Measurements from ENCODE around the gene KRTAP4-3.

DNA sequence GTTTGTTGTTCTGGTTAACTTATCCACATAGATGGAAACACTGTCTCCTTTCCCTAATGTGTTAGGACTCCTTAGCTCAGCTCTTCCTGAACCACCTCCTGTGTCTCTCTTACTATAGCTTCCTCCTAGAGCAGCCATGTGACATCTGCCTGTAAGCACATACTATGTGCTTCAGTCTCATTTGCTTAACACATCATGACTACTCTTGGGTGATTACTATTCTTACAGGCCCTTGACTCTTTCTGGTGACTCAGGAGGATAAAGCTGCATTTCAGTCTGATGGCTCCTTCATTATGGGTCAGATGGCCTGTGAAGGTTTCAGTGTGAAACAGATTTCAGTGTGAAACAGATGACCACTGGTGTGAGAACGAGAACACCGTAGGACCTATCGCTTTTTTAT is 10.3 kb upstream of the KRTAP4-3 start:
- TF ChIP-seq MED13 (CRISPR knock-in tag; IDR thresholded peaks at IDR 0.05) (no peak), ZNF841 (CRISPR knock-in tag; IDR thresholded peaks at IDR 0.05; ENCODE audit: borderline replicate concordance) (no peak), KDM5A (IDR thresholded peaks at IDR 0.05; ENCODE audit: borderline replicate concordance, low read length) (no peak), SMC3 (IDR thresholded peaks at IDR 0.05; ENCODE audit: low read length) (no peak)

Data from HepG2 (cell line).